ENCODE results near the gene TULP3.
"Not testable (repeated sequence)": the region's sequence is repeated elsewhere in the genome, so short reads cannot be mapped to it uniquely, and the experiment has no call there.

The TULP3 gene, protein sequence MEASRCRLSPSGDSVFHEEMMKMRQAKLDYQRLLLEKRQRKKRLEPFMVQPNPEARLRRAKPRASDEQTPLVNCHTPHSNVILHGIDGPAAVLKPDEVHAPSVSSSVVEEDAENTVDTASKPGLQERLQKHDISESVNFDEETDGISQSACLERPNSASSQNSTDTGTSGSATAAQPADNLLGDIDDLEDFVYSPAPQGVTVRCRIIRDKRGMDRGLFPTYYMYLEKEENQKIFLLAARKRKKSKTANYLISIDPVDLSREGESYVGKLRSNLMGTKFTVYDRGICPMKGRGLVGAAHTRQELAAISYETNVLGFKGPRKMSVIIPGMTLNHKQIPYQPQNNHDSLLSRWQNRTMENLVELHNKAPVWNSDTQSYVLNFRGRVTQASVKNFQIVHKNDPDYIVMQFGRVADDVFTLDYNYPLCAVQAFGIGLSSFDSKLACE

GRCh38 chr12:2890388-2891239, at the start of gene TULP3:
TSS of gene TULP3 (plus strand) at chr12:2890891. CDS start at chr12:2890948, 57 bp downstream.
- in situ Hi-C loops (cut with MboI; ENCODE audit: low sequenced_read_pairs): no loop called here

DNA sequence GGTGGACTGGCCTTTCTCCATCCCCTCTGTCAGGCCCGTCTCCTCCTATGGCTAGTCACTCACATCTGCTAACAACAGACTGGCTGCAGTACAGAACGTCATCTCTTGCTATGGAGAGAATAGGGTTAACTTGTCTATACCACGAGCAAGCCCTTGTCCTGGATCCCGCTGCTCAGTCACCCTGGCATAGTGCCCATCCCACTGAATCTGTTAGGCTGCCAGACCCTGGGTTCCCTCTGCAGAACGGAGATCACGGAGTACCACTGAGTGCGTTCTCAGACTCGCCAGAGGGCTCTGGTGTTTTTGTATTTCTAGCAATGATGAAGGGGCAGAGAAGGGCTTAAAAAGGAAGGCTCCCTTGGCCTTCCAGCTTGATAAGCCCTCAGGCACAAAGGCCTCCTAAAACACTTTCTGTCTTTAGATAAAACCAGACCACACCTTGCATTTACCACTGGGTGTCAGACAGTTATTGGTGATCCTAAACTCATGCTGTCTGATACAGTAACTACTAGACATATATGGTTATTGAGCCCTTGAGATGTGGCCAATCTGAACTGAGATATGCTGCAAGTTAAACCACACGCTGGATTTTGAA, 49.5 kb upstream of the TULP3 start:
- in situ Hi-C loops (cut with MboI; ENCODE audit: low sequenced_read_pairs): no loop called here

DNA sequence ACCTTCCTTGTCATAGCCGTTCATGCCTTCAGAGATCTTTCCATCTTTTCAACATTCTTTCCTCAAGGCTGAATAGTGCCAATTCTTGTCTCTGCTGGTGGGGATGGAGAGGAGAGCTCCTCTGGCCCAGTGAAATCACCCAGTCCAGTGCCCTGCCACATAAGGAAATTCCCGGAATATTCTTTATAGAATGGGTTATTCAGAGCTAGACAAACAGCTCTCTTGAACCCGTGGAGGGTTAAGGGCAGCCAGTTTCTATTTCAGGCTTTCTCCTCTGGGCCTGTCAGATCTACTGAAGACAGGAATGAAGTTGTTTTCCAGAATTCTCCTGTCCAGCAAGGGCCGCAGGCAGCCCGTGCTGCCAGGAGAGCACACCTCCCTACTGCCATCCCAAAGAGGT, 47.7 kb upstream of the TULP3 start:
- in situ Hi-C loops (cut with MboI; ENCODE audit: low sequenced_read_pairs): no loop called here

DNA sequence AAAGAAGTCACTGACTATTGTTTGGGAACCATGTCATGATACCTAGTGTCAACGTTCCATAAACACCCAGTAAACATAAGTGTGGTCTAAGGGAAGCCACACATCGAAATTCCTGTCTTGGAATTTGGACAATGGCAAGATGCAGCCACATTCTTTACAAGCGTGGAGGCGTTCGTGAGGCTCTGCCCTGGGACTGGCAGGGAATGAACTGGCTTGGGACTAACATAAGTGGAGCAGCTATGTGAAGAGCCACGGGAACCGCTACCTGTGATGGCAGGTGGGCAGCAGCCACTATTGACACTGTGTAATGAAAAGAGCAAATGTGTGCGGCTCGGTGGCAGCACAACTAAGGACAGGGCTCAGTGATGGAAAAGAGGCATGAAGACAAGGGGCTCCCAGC, 45.9 kb upstream of the TULP3 start:
- in situ Hi-C loops (cut with MboI; ENCODE audit: low sequenced_read_pairs): no loop called here

- in situ Hi-C loops (cut with MboI; ENCODE audit: low sequenced_read_pairs): no loop called here
These were observed 45.4 kb upstream of the TULP3 start for GRCh38 chr12:2845280-2845679.

DNA sequence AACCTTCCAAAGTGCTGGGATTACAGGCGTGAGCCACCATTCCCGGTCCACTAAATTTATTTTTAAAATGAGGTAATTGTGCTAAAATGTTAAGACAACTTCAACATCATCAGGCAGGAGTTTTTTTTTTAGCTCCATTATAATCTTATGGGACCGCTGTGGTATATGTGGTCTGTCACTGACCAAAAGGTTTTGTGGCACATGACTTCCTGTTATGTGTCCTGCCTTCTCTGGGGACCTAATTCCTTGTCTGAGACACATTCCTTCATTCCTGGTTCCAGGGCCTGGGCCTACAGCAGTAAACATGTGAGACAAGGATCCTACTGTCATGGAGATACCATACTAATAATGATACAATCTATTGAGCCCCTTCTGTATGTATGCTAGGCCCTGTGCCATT, 38.8 kb upstream of the TULP3 start:
- in situ Hi-C loops (cut with MboI; ENCODE audit: low sequenced_read_pairs): no loop called here

- in situ Hi-C loops (cut with MboI; ENCODE audit: low sequenced_read_pairs): no loop called here
These were observed 37.1 kb upstream of the TULP3 start for GRCh38 chr12:2853626-2854025.

DNA sequence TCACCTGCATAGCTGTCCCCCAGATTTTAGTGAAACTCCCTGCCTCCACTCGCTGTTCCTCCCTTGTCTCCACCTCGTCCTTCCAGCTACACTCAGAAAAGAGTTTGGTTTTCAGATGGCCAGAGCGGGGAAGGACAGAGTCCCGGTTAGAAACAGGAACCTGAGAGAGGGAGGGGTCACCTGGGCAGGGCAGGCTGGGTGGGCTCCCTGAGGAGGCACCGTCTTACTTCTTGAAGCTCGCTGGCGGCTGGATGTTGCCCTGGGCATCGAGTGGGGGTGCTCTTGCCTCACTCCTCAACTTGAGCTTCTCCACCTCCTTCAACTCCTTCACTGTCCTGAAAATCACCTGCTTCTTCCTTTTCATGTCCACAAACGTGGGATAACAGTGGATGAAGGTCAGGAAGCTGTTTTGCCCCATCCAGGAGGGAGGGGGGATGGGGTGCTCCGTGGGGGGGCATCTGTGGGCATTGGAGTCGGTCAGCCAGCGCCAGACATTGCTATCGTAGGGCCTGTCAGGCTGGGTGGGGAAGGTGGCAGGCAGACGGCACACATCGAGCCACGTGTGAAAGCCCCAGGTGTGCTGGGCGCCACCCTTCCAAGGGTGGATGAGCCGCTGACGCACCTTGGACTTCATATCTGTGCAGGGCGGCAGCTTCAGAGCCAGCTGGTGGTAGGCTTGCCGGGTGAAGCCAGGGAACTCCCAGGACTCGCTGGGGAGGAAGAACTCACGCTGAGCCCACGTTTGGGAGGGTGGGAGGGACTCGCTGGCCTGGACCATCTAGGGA, 35.8 kb upstream of the TULP3 start:
- in situ Hi-C loops (cut with MboI; ENCODE audit: low sequenced_read_pairs): no loop called here

DNA sequence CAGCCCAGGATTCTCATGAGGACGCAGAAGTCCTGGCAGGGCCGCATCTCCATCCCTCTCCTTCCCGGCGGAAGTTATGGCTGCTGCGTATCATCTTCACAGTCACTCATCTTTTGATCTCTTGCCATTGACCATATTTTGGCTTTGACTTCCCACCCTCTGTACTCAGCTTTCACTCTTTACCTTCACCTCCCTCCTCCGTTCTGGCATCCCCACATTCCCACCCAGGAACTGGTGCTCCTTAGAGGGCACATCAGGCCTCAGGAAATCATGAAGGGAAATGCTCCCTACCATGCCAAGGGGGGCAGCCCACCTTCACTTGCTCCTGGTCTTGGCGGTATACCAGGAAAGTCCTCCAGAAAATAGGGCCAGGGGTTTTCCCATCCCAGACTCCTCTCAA, 35.1 kb upstream of the TULP3 start:
- in situ Hi-C loops (cut with MboI; ENCODE audit: low sequenced_read_pairs): no loop called here

- in situ Hi-C loops (cut with MboI; ENCODE audit: low sequenced_read_pairs): no loop called here
These were observed 34.6 kb upstream of the TULP3 start for GRCh38 chr12:2856051-2856450.

DNA sequence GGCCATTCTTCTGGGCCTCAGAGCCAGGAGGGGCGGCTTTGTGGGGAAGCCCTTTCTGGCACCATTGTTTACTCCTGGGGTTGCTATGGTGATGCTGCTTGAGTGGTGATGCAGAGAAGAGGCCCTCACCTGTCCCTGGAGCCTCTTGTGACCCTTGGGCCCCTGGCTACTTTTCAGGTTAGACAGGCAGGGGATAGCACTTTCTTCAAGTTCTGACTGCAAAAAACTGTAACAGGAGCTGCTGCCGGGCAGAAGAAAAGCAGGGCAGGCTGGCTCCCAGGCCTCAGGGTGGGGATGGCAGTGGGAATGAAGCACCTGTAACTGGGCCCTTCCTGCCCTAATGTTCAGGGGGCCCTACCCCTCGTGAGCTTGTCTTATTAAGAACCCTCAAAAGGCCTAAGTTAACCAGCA, 33.7 kb upstream of the TULP3 start, which contains the start of gene TEX52:
TSS of gene TEX52 (minus strand) at position 19 of the 411 bp plus-strand sequence. CDS start at position 6, 13 bp downstream.
- in situ Hi-C loops (cut with MboI; ENCODE audit: low sequenced_read_pairs): no loop called here

- in situ Hi-C loops (cut with MboI; ENCODE audit: low sequenced_read_pairs): no loop called here
These were observed 33.1 kb upstream of the TULP3 start for GRCh38 chr12:2857576-2857975.

- in situ Hi-C loops (cut with MboI; ENCODE audit: low sequenced_read_pairs): no loop called here
These were observed 32.4 kb upstream of the TULP3 start for GRCh38 chr12:2858334-2858733.

DNA sequence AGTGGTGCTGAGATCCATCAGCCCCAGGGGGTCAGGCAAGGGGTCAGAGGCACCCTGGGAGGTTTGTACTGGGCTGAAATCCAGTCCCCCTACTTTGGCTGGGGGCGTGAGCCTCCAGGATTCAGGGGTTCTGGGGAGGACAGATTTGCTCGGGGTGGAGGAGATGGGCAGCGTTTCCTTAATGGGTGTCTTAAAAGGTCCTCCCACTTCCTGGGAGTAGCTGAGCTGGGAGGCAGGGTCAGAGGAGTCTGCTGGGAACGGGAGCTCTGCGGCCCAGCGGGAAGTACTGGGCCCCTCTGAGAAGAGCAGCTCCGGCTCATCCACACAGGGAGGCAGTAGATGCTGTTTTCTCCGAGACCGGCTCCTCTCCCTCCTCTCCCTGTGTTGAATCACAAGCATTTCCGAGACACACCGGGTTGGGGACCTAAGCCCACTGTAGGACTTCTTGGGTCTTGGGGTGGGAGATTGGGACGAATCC, 31.7 kb upstream of the TULP3 start:
- in situ Hi-C loops (cut with MboI; ENCODE audit: low sequenced_read_pairs): no loop called here

DNA sequence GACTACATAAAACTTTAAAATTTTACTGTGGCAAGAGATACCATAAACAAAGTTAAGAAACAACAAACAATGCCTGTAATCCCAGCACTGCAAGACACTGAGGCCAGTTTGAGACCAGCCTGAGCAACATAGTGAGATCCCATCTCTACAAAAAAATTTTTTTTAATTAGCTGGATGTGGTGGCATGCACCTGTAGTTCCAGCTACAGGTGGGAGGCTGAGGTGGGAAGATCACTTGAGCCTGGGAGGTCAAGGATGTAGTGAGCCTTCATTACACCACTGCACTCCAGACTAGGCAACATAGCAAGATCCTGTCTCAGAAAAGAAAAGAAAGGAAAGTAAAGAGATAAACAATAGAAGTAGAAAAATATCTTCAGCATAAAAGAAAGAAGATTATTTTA, 30.5 kb upstream of the TULP3 start:
- in situ Hi-C loops (cut with MboI; ENCODE audit: low sequenced_read_pairs): no loop called here

- in situ Hi-C loops (cut with MboI; ENCODE audit: low sequenced_read_pairs): no loop called here
These were observed 27.8 kb upstream of the TULP3 start for GRCh38 chr12:2862876-2863275.

GRCh38 chr12:2863402-2863801, 27.3 kb upstream of the TULP3 start:
- in situ Hi-C loops (cut with MboI; ENCODE audit: low sequenced_read_pairs): not testable (repeated sequence)

- in situ Hi-C loops (cut with MboI; ENCODE audit: low sequenced_read_pairs): no loop called here
These were observed 26.5 kb upstream of the TULP3 start for GRCh38 chr12:2864198-2864597.

GRCh38 chr12:2868986-2869632, 21.6 kb upstream of the TULP3 start:
- in situ Hi-C loops (cut with MboI; ENCODE audit: low sequenced_read_pairs): not testable (repeated sequence)

- in situ Hi-C loops (cut with MboI; ENCODE audit: low sequenced_read_pairs): no loop called here
These were observed 14.2 kb upstream of the TULP3 start for GRCh38 chr12:2876431-2877046.

All from hTERT RPE-1 (cell line).